Measurements from ENCODE around the gene NPTXR. TPM values are rescaled to one million over a fixed set of nuclear protein-coding genes. Genes with fewer than 3 reads are reported as not detected.

Gene NPTXR
- total RNA-seq, 1 experiment from 2014 or later: 10.4 TPM

DNA sequence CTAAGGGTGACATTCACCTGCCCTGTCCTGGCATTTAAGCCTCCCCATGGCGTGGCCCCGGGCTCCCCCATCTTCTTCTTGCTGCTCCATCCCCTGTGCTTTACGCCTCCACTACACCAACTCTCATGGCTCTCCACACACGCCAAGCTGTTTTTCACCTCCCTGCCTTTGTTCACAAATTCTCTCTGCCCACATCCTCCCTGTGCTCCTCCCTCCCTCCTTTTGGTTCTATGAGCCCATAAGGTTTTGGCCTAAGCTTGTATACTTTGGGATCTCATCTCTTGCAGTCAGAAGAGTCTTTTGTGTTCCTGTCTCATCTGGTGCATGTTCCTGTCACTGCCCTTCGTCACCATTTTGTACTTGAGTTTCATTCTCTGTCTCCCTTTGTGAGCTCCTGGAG lies 45.3 kb downstream of the NPTXR start:
- peaks cover 11% of the 10 kb centered on the region for H3K9me3 Mint-ChIP-seq
- H3K4me1 Mint-ChIP-seq: peaks cover 13% of the 10 kb centered on the region
- no peak overlapping the region for H3K27ac Mint-ChIP-seq
- CTCF ChIA-PET: no interaction called here
- no peak for DNase-seq (ENCODE audit: low spot score)
- TF ChIP-seq, protein P1, sequence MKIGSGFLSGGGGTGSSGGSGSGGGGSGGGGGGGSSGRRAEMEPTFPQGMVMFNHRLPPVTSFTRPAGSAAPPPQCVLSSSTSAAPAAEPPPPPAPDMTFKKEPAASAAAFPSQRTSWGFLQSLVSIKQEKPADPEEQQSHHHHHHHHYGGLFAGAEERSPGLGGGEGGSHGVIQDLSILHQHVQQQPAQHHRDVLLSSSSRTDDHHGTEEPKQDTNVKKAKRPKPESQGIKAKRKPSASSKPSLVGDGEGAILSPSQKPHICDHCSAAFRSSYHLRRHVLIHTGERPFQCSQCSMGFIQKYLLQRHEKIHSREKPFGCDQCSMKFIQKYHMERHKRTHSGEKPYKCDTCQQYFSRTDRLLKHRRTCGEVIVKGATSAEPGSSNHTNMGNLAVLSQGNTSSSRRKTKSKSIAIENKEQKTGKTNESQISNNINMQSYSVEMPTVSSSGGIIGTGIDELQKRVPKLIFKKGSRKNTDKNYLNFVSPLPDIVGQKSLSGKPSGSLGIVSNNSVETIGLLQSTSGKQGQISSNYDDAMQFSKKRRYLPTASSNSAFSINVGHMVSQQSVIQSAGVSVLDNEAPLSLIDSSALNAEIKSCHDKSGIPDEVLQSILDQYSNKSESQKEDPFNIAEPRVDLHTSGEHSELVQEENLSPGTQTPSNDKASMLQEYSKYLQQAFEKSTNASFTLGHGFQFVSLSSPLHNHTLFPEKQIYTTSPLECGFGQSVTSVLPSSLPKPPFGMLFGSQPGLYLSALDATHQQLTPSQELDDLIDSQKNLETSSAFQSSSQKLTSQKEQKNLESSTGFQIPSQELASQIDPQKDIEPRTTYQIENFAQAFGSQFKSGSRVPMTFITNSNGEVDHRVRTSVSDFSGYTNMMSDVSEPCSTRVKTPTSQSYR (CRISPR knock-in tag; IDR thresholded peaks at IDR 0.05): no peak
- ATAC-seq: no peak
- no peaks in the 10 kb centered on the region for H3K36me3 Mint-ChIP-seq
- H3K27me3 Mint-ChIP-seq (ENCODE audit: low read depth): peaks cover 66% of the 10 kb centered on the region
- POLR2A ChIA-PET: no interaction called here
- H3K4me3 Mint-ChIP-seq: no peak overlapping the region

DNA sequence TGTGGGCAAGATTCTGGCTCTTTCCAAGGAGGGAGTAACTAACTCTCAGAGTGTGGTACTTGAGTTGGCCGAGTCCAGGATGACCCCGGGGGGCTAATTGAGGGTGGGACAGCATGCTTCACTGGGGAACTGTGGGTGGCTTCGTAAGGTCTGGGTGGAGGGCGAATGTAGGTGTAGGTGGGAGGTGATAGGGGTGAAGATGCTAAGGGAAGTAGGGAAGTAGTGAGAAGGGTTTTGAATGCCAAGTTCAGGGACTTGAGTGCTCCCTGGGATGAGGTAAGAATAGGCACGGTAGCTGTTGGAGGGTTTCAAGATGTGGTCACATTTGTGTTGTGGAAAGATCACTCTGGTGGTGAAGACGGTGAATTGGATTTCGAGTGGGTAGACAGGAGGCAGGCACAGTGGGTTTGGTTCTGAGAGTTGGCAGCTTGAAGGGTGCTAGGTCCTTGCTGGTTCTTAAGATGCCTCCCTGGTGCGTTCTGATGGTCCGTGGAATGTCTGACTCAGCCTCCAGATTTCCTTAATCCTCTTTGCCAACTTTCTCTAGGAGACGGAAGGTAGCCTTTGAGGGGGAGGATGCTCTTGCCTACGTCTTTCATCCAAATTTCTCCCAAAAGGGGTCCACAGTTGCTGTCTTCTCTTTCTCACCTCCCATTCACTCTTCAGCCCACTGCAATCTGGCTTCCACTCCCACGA lies 47.4 kb downstream of the NPTXR start:
- H3K27me3 Mint-ChIP-seq (ENCODE audit: low read depth): peaks cover 57% of the 10 kb centered on the region
- ATAC-seq (no peak), DNase-seq (ENCODE audit: low spot score) (no peak)
- peaks cover 15% of the 10 kb centered on the region for H3K4me1 Mint-ChIP-seq
- no peak for TF ChIP-seq OVOL2 (CRISPR knock-in tag; IDR thresholded peaks at IDR 0.05; ENCODE audit: borderline replicate concordance)
- TF ChIP-seq, protein P2, sequence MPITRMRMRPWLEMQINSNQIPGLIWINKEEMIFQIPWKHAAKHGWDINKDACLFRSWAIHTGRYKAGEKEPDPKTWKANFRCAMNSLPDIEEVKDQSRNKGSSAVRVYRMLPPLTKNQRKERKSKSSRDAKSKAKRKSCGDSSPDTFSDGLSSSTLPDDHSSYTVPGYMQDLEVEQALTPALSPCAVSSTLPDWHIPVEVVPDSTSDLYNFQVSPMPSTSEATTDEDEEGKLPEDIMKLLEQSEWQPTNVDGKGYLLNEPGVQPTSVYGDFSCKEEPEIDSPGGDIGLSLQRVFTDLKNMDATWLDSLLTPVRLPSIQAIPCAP (CRISPR knock-in tag; IDR thresholded peaks at IDR 0.05): no peak
- TF ChIP-seq, protein P3, sequence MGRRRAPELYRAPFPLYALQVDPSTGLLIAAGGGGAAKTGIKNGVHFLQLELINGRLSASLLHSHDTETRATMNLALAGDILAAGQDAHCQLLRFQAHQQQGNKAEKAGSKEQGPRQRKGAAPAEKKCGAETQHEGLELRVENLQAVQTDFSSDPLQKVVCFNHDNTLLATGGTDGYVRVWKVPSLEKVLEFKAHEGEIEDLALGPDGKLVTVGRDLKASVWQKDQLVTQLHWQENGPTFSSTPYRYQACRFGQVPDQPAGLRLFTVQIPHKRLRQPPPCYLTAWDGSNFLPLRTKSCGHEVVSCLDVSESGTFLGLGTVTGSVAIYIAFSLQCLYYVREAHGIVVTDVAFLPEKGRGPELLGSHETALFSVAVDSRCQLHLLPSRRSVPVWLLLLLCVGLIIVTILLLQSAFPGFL (CRISPR knock-in tag; IDR thresholded peaks at IDR 0.05; ENCODE audit: borderline replicate concordance): no peak
- no peak for TF ChIP-seq ZNF138 (CRISPR knock-in tag; conservative IDR thresholded peaks at IDR 0.05)
- TF ChIP-seq, protein P4, sequence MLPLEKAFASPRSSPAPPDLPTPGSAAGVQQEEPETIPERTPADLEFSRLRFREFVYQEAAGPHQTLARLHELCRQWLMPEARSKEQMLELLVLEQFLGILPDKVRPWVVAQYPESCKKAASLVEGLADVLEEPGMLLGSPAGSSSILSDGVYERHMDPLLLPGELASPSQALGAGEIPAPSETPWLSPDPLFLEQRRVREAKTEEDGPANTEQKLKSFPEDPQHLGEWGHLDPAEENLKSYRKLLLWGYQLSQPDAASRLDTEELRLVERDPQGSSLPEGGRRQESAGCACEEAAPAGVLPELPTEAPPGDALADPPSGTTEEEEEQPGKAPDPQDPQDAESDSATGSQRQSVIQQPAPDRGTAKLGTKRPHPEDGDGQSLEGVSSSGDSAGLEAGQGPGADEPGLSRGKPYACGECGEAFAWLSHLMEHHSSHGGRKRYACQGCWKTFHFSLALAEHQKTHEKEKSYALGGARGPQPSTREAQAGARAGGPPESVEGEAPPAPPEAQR (CRISPR knock-in tag; IDR thresholded peaks at IDR 0.05): no peak
- no peak for TF ChIP-seq CBFB (CRISPR knock-in tag; IDR thresholded peaks at IDR 0.05; ENCODE audit: low read depth)
- POLR2A ChIA-PET: no interaction called here
- H3K9me3 Mint-ChIP-seq: peaks cover 11% of the 10 kb centered on the region
- no peak overlapping the region for H3K4me3 Mint-ChIP-seq
- no peak overlapping the region for H3K27ac Mint-ChIP-seq
- CTCF ChIA-PET: no interaction called here
- H3K36me3 Mint-ChIP-seq: no peaks in the 10 kb centered on the region

DNA sequence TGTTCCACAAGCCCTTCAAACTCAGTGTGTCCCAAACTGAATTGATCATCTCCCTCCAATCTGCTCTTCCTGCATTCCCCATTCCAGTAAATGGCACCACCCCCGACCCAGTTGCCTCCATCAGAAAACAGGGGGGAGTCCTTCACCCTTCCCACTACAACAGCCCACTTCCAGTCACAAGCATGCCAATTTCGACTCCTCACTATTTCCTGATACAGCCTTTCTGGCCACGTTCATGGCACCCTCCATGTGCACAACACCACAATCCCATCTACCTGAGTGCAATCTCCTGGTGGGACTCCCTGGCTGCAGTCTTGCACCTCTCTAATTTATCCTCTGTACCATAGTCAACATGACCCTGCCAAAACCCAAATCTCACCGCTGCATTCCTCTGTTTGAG lies 48.3 kb downstream of the NPTXR start:
- DNase-seq (ENCODE audit: low spot score) (no peak), ATAC-seq (no peak)
- Mint-ChIP-seq H3K9me3 (peaks cover 11% of the 10 kb centered on the region), H3K4me3 (no peak overlapping the region), H3K27ac (no peak overlapping the region), H3K4me1 (peaks cover 10% of the 10 kb centered on the region), H3K27me3 (ENCODE audit: low read depth) (peaks cover 51% of the 10 kb centered on the region), H3K36me3 (no peaks in the 10 kb centered on the region)
- no peak for TF ChIP-seq ZNF263 (CRISPR knock-in tag; IDR thresholded peaks at IDR 0.05; ENCODE audit: low read depth)
- ChIA-PET CTCF (no interaction called here), POLR2A (no interaction called here)

DNA sequence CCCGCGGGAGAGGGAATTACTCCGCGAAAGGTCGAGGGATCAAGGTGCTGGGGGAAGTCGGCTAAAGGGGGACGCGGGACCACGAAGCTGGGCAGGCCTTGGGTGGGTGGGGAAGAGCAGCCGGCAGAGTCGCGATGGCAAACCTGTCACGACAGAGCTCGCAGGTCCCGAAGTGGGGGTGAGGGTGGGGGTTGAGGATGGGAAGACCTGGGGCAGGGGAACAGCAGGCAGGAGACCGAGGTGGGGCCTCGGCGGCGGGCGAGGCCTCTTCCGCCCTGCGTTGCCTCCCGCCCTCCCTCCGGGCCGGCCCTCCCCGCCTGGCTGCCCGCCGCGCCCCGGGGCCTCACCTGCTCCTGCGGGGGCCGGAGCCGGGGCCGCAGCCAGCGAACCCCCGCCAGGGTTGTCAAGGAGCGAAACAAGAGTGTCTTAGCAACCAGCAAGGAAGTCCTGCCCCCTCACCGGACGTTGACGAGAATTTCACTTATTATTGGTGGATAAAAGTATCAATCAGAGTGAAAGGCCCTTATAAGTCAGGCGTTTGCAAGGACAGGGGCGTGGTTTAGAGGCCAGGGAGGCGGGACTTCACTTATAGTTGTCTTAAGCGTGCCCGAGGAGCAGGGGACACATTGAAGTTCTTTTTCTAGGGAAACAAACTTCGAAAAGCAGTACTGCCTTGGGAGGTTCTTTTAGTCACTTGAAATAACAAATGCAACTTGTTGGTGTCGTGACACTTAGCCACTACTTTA lies 49.9 kb downstream of the NPTXR start, which contains the start of gene DNAL4:
DNAL4 (minus strand) TSS at position 423 of the 746 bp plus-strand sequence. CDS start 11,412 bp downstream, outside the sequence.
- peak; percentile 94 for DNase-seq (ENCODE audit: low spot score)
- Mint-ChIP-seq H3K4me1 (peaks cover 10% of the 10 kb centered on the region), H3K9me3 (peaks cover 3% of the 10 kb centered on the region), H3K4me3 (peak within 1 kb of the TSS; percentile 88), H3K27ac (peak within 1 kb of the TSS; percentile 56; the same call in 1 of the 2 replicates), H3K27me3 (ENCODE audit: low read depth) (peaks cover 38% of the 10 kb centered on the region), H3K36me3 (no peaks in the 10 kb centered on the region)
- CTCF ChIA-PET: interaction anchor here (0.6 to 2.2 kb wide), 4 partner anchors 25 to 341 kb away, joined by 3 to 7 read pairs (median 4); no protein-coding TSS in a partner anchor
- peak; percentile 98 for ATAC-seq
- TF ChIP-seq TCF7 (CRISPR knock-in tag; IDR thresholded peaks at IDR 0.05; ENCODE audit: low read depth): no peak
- TF ChIP-seq SP1 (CRISPR knock-in tag; conservative IDR thresholded peaks at IDR 0.05): 0 out of 2 replicates have a peak, but pooled peaks have one; percentile 42
- TF ChIP-seq ZNF423 (CRISPR knock-in tag; IDR thresholded peaks at IDR 0.05): 0 out of 2 replicates have a peak, but pooled peaks have one; percentile 10
- TF ChIP-seq, protein P5, sequence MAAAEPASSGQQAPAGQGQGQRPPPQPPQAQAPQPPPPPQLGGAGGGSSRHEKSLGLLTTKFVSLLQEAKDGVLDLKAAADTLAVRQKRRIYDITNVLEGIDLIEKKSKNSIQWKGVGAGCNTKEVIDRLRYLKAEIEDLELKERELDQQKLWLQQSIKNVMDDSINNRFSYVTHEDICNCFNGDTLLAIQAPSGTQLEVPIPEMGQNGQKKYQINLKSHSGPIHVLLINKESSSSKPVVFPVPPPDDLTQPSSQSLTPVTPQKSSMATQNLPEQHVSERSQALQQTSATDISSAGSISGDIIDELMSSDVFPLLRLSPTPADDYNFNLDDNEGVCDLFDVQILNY (CRISPR knock-in tag; IDR thresholded peaks at IDR 0.05): 0 out of 2 replicates have a peak, but pooled peaks have one; percentile 24
- TF ChIP-seq, protein P6, sequence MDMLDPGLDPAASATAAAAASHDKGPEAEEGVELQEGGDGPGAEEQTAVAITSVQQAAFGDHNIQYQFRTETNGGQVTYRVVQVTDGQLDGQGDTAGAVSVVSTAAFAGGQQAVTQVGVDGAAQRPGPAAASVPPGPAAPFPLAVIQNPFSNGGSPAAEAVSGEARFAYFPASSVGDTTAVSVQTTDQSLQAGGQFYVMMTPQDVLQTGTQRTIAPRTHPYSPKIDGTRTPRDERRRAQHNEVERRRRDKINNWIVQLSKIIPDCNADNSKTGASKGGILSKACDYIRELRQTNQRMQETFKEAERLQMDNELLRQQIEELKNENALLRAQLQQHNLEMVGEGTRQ (CRISPR knock-in tag; IDR thresholded peaks at IDR 0.05): 0 out of 2 replicates have a peak, but pooled peaks have one; percentile 6
- TF ChIP-seq RELA (CRISPR knock-in tag; IDR thresholded peaks at IDR 0.05; ENCODE audit: borderline replicate concordance): 0 out of 2 replicates have a peak, but pooled peaks have one; percentile 32
- no peak for TF ChIP-seq FOXP1 (CRISPR knock-in tag; IDR thresholded peaks at IDR 0.05; ENCODE audit: borderline replicate concordance)
- TF ChIP-seq NFYB (CRISPR knock-in tag; conservative IDR thresholded peaks at IDR 0.05; ENCODE audit: low read depth): peak; percentile 50
- TF ChIP-seq ZNF232 (CRISPR knock-in tag; IDR thresholded peaks at IDR 0.05): no peak
- POLR2A ChIA-PET: no interaction called here

Data from WTC11 (cell line).